Anterior cingulate cortex (tissue), 58 donors: ENCODE measurements around the gene GPR141.
A peak's percentile ranks its signal among the peaks of the same experiment; 100 is the strongest.

Experiments used
- DNase-seq, 58 donors: peaks; one replicate each; lab custom pipeline; 2025; lab: John Stamatoyannopoulos, UW

GPR141 gene

GRCh38 chr7:37771801-37772200 lies 88.2 kb downstream of the GPR141 start:
- no peak for DNase-seq

DNA sequence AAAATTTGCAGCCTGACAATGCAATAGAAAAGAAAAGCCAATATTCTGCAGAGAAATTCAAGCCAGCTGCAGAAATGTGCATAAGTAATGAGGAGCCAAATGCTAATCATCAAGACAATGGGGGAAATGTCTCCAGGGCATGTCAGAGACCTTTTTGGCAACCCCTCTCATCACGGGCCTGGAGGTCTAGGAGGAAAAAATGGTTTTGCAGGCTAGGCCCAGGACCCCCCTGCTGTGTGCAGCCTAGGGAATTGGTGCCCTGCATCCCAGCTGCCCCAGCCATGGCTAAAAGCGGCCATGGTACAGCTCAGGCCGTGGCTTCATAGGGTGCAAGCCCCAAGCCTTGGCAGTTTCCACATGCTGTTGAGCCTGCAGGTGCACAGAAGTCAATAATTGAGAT lies 92.4 kb downstream of the GPR141 start:
- DNase-seq: no peak

DNA sequence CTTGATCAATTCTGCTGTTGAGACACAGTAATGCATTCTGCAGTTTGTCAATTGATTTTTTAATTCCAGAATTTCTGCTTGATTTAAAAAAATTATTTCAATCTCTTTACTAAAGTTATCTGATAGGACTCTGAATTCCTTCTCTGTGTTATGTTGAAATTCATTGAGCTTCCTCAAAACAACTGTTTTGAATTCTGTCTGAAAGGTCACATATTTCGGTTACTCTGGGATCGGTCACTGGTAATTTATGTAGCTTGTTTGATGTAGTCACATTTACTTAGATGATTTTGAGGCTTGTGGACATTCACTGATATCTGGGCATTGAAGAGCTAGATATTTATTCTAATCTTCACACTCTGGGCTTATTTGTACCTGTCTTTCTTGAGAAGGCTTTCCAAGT lies 97.6 kb downstream of the GPR141 start:
- DNase-seq: no peak

GRCh38 chr7:37782166-37782565 lies 98.6 kb downstream of the GPR141 start:
- DNase-seq: no peak

DNA sequence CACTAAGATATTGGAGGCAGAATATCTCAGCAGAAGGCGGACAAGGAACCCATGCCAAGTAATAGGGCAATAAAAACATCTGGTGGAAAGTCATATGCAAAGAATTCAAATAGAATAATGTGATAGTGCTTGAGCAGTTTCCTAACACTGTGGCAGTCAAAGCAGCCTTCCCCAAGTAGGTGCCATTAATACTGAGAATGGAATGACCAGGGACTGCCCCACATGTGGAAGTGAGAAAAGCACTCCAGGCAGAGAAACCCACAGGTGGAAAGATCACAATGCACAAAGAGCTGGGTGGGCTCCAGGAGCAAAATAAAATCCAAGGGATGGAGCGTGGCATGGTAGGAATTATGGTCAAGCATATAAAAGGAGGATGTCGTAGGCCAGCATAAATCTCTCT lies 100.4 kb downstream of the GPR141 start:
- no peak for DNase-seq

- peak in 1 of 58 donors; percentile 15 for DNase-seq
Measured at GRCh38 chr7:37786741-37787569, 103.4 kb downstream of the GPR141 start.
